Kidney (tissue), 14 donors: Measurements from ENCODE around the gene NEUROD6. TPM values are rescaled to one million over a fixed set of nuclear protein-coding genes. Genes with fewer than 3 reads are reported as not detected.

Experiments used
- DNase-seq, 5 donors: peaks; one replicate each; pipeline ENCODE4 v3.0.0-alpha.2; 2013 to 2020
- FAIRE-seq: peaks from 2 replicates; lab custom pipeline; 2012; peaks lifted over from hg19 to GRCh38; lab: Jason Lieb, UNC
- H3K27ac ChIP-seq, 2 donors: one replicate each; pipeline ENCODE4 v1.7.0; 2013; ENCODE audit warnings: low read depth in 2 of 2, low read length in 2 of 2, inconsistent platforms in 1 of 2
- H3K27me3 ChIP-seq: one replicate; pipeline ENCODE4 v1.7.1; 2013; ENCODE audit warnings: low read length, inconsistent platforms; ENCODE audit not compliant: control insufficient read depth, insufficient read depth
- H3K36me3 ChIP-seq, 3 donors: one replicate each; pipeline versions ENCODE4 v1.7.0 to v1.7.1; 2013; ENCODE audit warnings: low read length in 3 of 3, control low read depth in 1 of 3, inconsistent platforms in 1 of 3; ENCODE audit not compliant: insufficient read depth in 3 of 3, control insufficient read depth in 2 of 3
- H3K4me1 ChIP-seq, 3 donors: one replicate each; pipeline versions ENCODE4 v1.7.0 to v1.7.1; 2013; ENCODE audit warnings: low read length in 3 of 3, inconsistent platforms in 1 of 3, low read depth in 1 of 3; ENCODE audit not compliant: control insufficient read depth in 2 of 3, insufficient read depth in 2 of 3
- H3K4me3 ChIP-seq, 3 donors: one replicate each; pipeline versions ENCODE4 v1.7.0 to v1.8.1; 2013; ENCODE audit warnings: low read length in 3 of 3, control low read depth in 1 of 3, inconsistent platforms in 1 of 3
- H3K9ac ChIP-seq, 3 donors: one replicate each; pipeline versions ENCODE4 v1.7.0 to v1.7.1; 2013; ENCODE audit warnings: low read length in 3 of 3, control low read depth in 1 of 3, inconsistent platforms in 1 of 3
- H3K9me3 ChIP-seq, 3 donors: one replicate each; pipeline versions ENCODE4 v1.7.0 to v1.7.1; 2013; ENCODE audit warnings: low read length in 3 of 3, control low read depth in 1 of 3, inconsistent platforms in 1 of 3; ENCODE audit not compliant: control insufficient read depth in 2 of 3, insufficient read depth in 1 of 3
- CTCF ChIP-seq: IDR thresholded peaks from 3 replicates; pipeline ENCODE4 v1.5.1; 2012; ENCODE audit warnings: mild to moderate bottlenecking, moderate library complexity, borderline replicate concordance; ENCODE audit not compliant: insufficient read depth; ENCODE audit errors: extremely low read depth
- intact Hi-C: fragments of 100-400 bp; cut with DNase I; formaldehyde crosslinking; loops from one replicate; pipeline ENCODE4 v1.11.1; 2022
- polyA plus RNA-seq: library from polyadenylated mRNA; stranded (reverse); fragments of 350-450 nt; fragmentation: Illumina TruSeq; extraction: RNeasy Lipid Tissue Mini Kit (QIAGEN cat#74804); gene quantifications from one replicate; pipeline ENCODE4 v1.2.3, GENCODE V29; 2014; ENCODE audit warnings: low read depth, low replicate concordance; ENCODE audit not compliant: insufficient read depth
- total RNA-seq: library from RNA; stranded (reverse); fragmentation: NEBNext Ultra II Directional; extraction: Animal tissue kit (Norgen Biotek cat#: 25700); gene quantifications from one replicate; pipeline ENCODE4 v1.2.1, GENCODE V29; 2021
- donor health status: control.
- donor health status: control.
- donor health status: control.
- donor health status: control.
- donor health status: control.
- donor health status: DM: yes; HTN: yes; CAD: no.
- donor health status: Normal renal cell carcinoma (clear cell type).

Gene NEUROD6
- total and polyA plus RNA-seq, 2 donors from 2014 or later: not detected

DNA sequence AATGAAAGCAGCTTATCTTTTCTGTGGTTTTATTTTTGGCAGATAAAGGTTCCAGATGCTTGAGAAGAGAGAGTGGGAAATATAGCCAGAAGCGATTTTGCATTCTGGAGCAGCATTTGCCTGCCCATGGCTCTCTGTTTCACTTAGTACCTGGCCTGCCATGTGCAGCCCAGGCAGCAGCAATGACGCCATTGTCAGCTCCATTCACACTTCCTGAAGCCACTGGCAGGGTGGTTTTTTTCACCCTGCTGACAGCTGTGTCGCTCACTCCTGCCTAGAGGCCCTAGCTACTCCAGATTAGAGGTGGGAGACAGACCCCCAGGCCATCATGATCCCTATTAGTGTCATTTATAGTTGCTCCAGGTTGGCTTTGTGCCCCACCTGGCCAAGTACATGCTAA lies 30.1 kb upstream of the NEUROD6 start:
- H3K9me3 ChIP-seq: no peaks in the 10 kb centered on the region
- H3K9ac ChIP-seq: no peak overlapping the region
- no peaks in the 10 kb centered on the region for H3K27me3 ChIP-seq
- no peak for TF ChIP-seq CTCF
- H3K4me3 ChIP-seq: no peak overlapping the region
- H3K27ac ChIP-seq: no peak overlapping the region
- no peaks in the 10 kb centered on the region for H3K4me1 ChIP-seq
- DNase-seq (no peak), FAIRE-seq (no peak)
- intact Hi-C loops: no loop called here
- no peaks in the 10 kb centered on the region for H3K36me3 ChIP-seq

- intact Hi-C loops: no loop called here
- DNase-seq: no peak
- FAIRE-seq: no peak
Measured at GRCh38 chr7:31368620-31369019, 28.1 kb upstream of the NEUROD6 start.

GRCh38 chr7:31363496-31363895 lies 23.0 kb upstream of the NEUROD6 start:
- FAIRE-seq (no peak), DNase-seq (no peak)

More at GRCh38 chr7:31368620-31369019, 28.1 kb upstream of the NEUROD6 start:
- Histone ChIP-seq H3K9me3 (no peaks in the 10 kb centered on the region), H3K4me3 (no peak overlapping the region), H3K9ac (no peak overlapping the region), H3K36me3 (no peaks in the 10 kb centered on the region), H3K27me3 (no peaks in the 10 kb centered on the region), H3K27ac (no peak overlapping the region), H3K4me1 (no peaks in the 10 kb centered on the region)
- TF ChIP-seq CTCF: no peak

More at GRCh38 chr7:31363496-31363895, 23.0 kb upstream of the NEUROD6 start:
- Histone ChIP-seq H3K4me3 (no peak overlapping the region), H3K9me3 (no peaks in the 10 kb centered on the region), H3K36me3 (no peaks in the 10 kb centered on the region), H3K4me1 (no peaks in the 10 kb centered on the region), H3K9ac (no peak overlapping the region), H3K27me3 (no peaks in the 10 kb centered on the region), H3K27ac (no peak overlapping the region)
- intact Hi-C loops: no loop called here
- no peak for TF ChIP-seq CTCF
